Colon (tissue), 2 donors: ENCODE data around the gene RPTOR.
"Not testable (repeated sequence)": the region's sequence is repeated elsewhere in the genome, so short reads cannot be mapped to it uniquely, and the experiment has no call there.

Source experiments
- FAIRE-seq: peaks from 2 replicates; lab custom pipeline; 2012; peaks lifted over from hg19 to GRCh38; lab: Jason Lieb, UNC
- donor health status: control.
- donor health status: control.

RPTOR gene

GRCh38 chr17:80800481-80801391, 256.1 kb downstream of the RPTOR start:
- FAIRE-seq, result no peak

- FAIRE-seq, result no peak
Observed at GRCh38 chr17:80802626-80803450, 258.2 kb downstream of the RPTOR start.

- FAIRE-seq, result no peak
Observed at GRCh38 chr17:80803451-80804428, 259.1 kb downstream of the RPTOR start.

- no peak for FAIRE-seq
Observed at GRCh38 chr17:80804466-80804865, 259.8 kb downstream of the RPTOR start.

- no peak for FAIRE-seq
Observed at GRCh38 chr17:80805032-80805751, 260.6 kb downstream of the RPTOR start.

- FAIRE-seq, result no peak
Observed at GRCh38 chr17:80807014-80807413, 262.4 kb downstream of the RPTOR start.

GRCh38 chr17:80807882-80808281, 263.2 kb downstream of the RPTOR start:
- no peak for FAIRE-seq

- no peak for FAIRE-seq
Observed at GRCh38 chr17:80811181-80812105, 266.8 kb downstream of the RPTOR start.

- FAIRE-seq, result no peak
Observed at GRCh38 chr17:80812362-80813088, 267.9 kb downstream of the RPTOR start.

- FAIRE-seq, result no peak
Observed at GRCh38 chr17:80813318-80813717, 268.7 kb downstream of the RPTOR start.

GRCh38 chr17:80814491-80814890, 269.9 kb downstream of the RPTOR start:
- no peak for FAIRE-seq

- no peak for FAIRE-seq
Observed at GRCh38 chr17:80815151-80815681, 270.6 kb downstream of the RPTOR start.

GRCh38 chr17:80815718-80816117, 271.1 kb downstream of the RPTOR start:
- FAIRE-seq, result not testable (repeated sequence)

GRCh38 chr17:80816241-80817103, 271.8 kb downstream of the RPTOR start:
- FAIRE-seq, result no peak

GRCh38 chr17:80817321-80817845, 272.7 kb downstream of the RPTOR start:
- FAIRE-seq, result no peak

GRCh38 chr17:80817861-80818260, 273.2 kb downstream of the RPTOR start:
- FAIRE-seq, result no peak

- FAIRE-seq, result no peak
Observed at GRCh38 chr17:80818871-80819270, 274.2 kb downstream of the RPTOR start.
